Skeletal muscle tissue (tissue), 4 donors: Measurements from ENCODE around the gene KANK2. TPM values are rescaled to one million over a fixed set of nuclear protein-coding genes. Genes with fewer than 3 reads are reported as not detected.
A peak's percentile ranks its signal among the peaks of the same experiment; 100 is the strongest.

Experiments
- H3K27ac ChIP-seq: one replicate; pipeline ENCODE4 v1.7.0; 2013; ENCODE audit warnings: mild to moderate bottlenecking, low read depth, low read length, inconsistent platforms
- H3K27me3 ChIP-seq, 3 donors: one replicate each; pipeline ENCODE4 v1.7.0; 2013; ENCODE audit warnings: low read length in 3 of 3; ENCODE audit not compliant: control insufficient read depth in 3 of 3, insufficient read depth in 3 of 3
- H3K36me3 ChIP-seq, 3 donors: one replicate each; pipeline ENCODE4 v1.7.0; 2013; ENCODE audit warnings: low read length in 3 of 3; ENCODE audit not compliant: control insufficient read depth in 3 of 3, insufficient read depth in 3 of 3
- H3K4me1 ChIP-seq, 3 donors: one replicate each; pipeline ENCODE4 v1.7.0; 2013; ENCODE audit warnings: low read length in 3 of 3, mild to moderate bottlenecking in 3 of 3; ENCODE audit not compliant: control insufficient read depth in 3 of 3, insufficient read depth in 3 of 3
- H3K4me3 ChIP-seq, 3 donors: one replicate each; pipeline ENCODE4 v1.7.0; 2013; ENCODE audit warnings: low read length in 3 of 3
- H3K9ac ChIP-seq, 3 donors: one replicate each; pipeline ENCODE4 v1.7.0; 2013; ENCODE audit warnings: low read length in 3 of 3, mild to moderate bottlenecking in 3 of 3, moderate library complexity in 2 of 3, low read depth in 1 of 3
- H3K9me3 ChIP-seq, 3 donors: one replicate each; pipeline ENCODE4 v1.7.0; 2013; ENCODE audit warnings: low read length in 3 of 3; ENCODE audit not compliant: control insufficient read depth in 3 of 3
- total RNA-seq: library from RNA; depleted of rRNA; stranded (reverse); fragments of >200 nt; gene quantifications from one replicate; pipeline ENCODE4 v1.2.3, GENCODE V29; 2014
- donor health status: Osteomylitis.

KANK2 gene
- total RNA-seq, 1 donor from 2014 or later, result 53.2 TPM

GRCh38 chr19:11208561-11209471, 11.5 kb upstream of the KANK2 start:
- Histone ChIP-seq H3K4me1 (peaks cover 8 to 9% (median 8%) of the 10 kb centered on the region in 3 donors), H3K9ac (no peak overlapping the region), H3K27ac (no peak overlapping the region), H3K4me3 (no peak overlapping the region), H3K9me3 (no peaks in the 10 kb centered on the region), H3K36me3 (peaks cover 13 to 22% (median 14%) of the 10 kb centered on the region in 3 donors), H3K27me3 (no peaks in the 10 kb centered on the region)

- Histone ChIP-seq H3K36me3 (peaks cover 9 to 21% (median 14%) of the 10 kb centered on the region in 3 donors), H3K27ac (no peak overlapping the region), H3K9ac (no peak overlapping the region), H3K4me1 (peaks cover 13 to 17% (median 16%) of the 10 kb centered on the region in 3 donors), H3K4me3 (no peak overlapping the region), H3K9me3 (no peaks in the 10 kb centered on the region), H3K27me3 (no peaks in the 10 kb centered on the region)
Observed at GRCh38 chr19:11205939-11206570, 8.7 kb upstream of the KANK2 start.

GRCh38 chr19:11204943-11205349, 7.6 kb upstream of the KANK2 start:
- peaks cover 13 to 17% (median 16%) of the 10 kb centered on the region in 3 donors for H3K4me1 ChIP-seq
- no peaks in the 10 kb centered on the region for H3K27me3 ChIP-seq
- H3K27ac ChIP-seq, result no peak overlapping the region
- H3K9me3 ChIP-seq, result no peaks in the 10 kb centered on the region
- H3K9ac ChIP-seq, result no peak overlapping the region
- peaks cover 1 to 12% (median 8%) of the 10 kb centered on the region in 3 donors for H3K36me3 ChIP-seq
- no peak overlapping the region for H3K4me3 ChIP-seq

- Histone ChIP-seq H3K9me3 (no peaks in the 10 kb centered on the region), H3K27ac (peak overlapping the region; percentile 87), H3K27me3 (no peaks in the 10 kb centered on the region), H3K36me3 (peaks cover 0 to 11% (median 7%) of the 10 kb centered on the region in 3 donors), H3K4me1 (peaks cover 13 to 17% (median 16%) of the 10 kb centered on the region in 3 donors), H3K9ac (peak overlapping the region in 1 of 3 donors; percentile 45), H3K4me3 (peak overlapping the region in 2 of 3 donors; percentile 33 to 41)
Observed at GRCh38 chr19:11204076-11204602, 6.8 kb upstream of the KANK2 start.

GRCh38 chr19:11203194-11204075, 6.1 kb upstream of the KANK2 start:
- Histone ChIP-seq H3K4me3 (peak overlapping the region; percentile 33 to 67 (median 65)), H3K9me3 (no peaks in the 10 kb centered on the region)

GRCh38 chr19:11202488-11203193, 5.3 kb upstream of the KANK2 start:
- Histone ChIP-seq H3K9ac (peak overlapping the region in 2 of 3 donors; percentile 71 to 76), H3K27me3 (no peaks in the 10 kb centered on the region), H3K4me3 (peak overlapping the region in 1 of 3 donors; percentile 29), H3K4me1 (peaks cover 17 to 20% (median 18%) of the 10 kb centered on the region in 3 donors), H3K27ac (peak overlapping the region; percentile 87), H3K36me3 (peaks cover 0 to 6% (median 5%) of the 10 kb centered on the region in 3 donors), H3K9me3 (no peaks in the 10 kb centered on the region)

More at GRCh38 chr19:11203194-11204075, 6.1 kb upstream of the KANK2 start:
- Histone ChIP-seq H3K36me3 (peaks cover 0 to 6% (median 5%) of the 10 kb centered on the region in 3 donors), H3K4me1 (peaks cover 13 to 17% (median 16%) of the 10 kb centered on the region in 3 donors), H3K27ac (peak overlapping the region; percentile 87), H3K27me3 (no peaks in the 10 kb centered on the region), H3K9ac (peak overlapping the region; percentile 70 to 79 (median 76))

GRCh38 chr19:11201791-11202190, 4.4 kb upstream of the KANK2 start:
- Histone ChIP-seq H3K27ac (no peak overlapping the region), H3K4me3 (no peak overlapping the region), H3K36me3 (peaks cover 0 to 6% (median 5%) of the 10 kb centered on the region in 3 donors), H3K27me3 (no peaks in the 10 kb centered on the region), H3K9ac (no peak overlapping the region), H3K4me1 (peaks cover 17 to 22% (median 20%) of the 10 kb centered on the region in 3 donors), H3K9me3 (no peaks in the 10 kb centered on the region)

- Histone ChIP-seq H3K4me3 (no peak overlapping the region), H3K4me1 (peaks cover 20 to 28% (median 26%) of the 10 kb centered on the region in 3 donors), H3K27ac (no peak overlapping the region), H3K36me3 (peaks cover 0 to 5% (median 4%) of the 10 kb centered on the region in 3 donors), H3K9ac (no peak overlapping the region), H3K9me3 (no peaks in the 10 kb centered on the region), H3K27me3 (no peaks in the 10 kb centered on the region)
Observed at GRCh38 chr19:11200931-11201330, 3.6 kb upstream of the KANK2 start.
